DND-41 (cell line): ENCODE results near the gene POT1.

Source experiments
- EZH2 ChIP-seq: IDR thresholded peaks from 3 replicates; pipeline ENCODE4 v1.6.1; 2012; ENCODE audit warnings: borderline replicate concordance, low read depth, mild to moderate bottlenecking, moderate library complexity, low read length, inconsistent platforms; ENCODE audit not compliant: severe bottlenecking
- TF ChIP-seq, protein P1 (sequence below): IDR thresholded peaks from 2 replicates; pipeline ENCODE4 v1.5.1; 2012; ENCODE audit warnings: borderline replicate concordance, low read length, moderate library complexity, mild to moderate bottlenecking; ENCODE audit not compliant: poor library complexity, severe bottlenecking; ENCODE audit errors: extremely low read depth

DNA sequence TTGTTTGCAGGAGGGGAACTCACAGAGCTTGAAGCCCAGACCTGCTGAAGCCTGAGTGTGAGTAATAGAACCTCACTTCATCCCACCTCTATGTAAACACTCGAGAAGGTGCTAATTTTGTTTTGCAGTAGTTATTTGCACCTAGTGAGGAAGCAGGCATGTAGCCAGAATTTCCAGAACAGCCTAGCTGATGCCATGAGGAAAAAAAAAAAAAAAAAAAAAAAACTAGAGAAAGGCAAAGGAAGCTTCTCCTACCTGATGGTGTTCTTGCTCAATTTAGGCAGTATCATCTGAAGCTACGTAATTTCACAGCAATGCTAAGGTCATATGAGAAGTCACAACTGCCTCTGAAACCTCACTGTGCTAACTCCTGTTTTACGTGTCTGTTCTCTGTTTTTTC, 150.4 kb downstream of the POT1 start:
- TF ChIP-seq, protein P1, sequence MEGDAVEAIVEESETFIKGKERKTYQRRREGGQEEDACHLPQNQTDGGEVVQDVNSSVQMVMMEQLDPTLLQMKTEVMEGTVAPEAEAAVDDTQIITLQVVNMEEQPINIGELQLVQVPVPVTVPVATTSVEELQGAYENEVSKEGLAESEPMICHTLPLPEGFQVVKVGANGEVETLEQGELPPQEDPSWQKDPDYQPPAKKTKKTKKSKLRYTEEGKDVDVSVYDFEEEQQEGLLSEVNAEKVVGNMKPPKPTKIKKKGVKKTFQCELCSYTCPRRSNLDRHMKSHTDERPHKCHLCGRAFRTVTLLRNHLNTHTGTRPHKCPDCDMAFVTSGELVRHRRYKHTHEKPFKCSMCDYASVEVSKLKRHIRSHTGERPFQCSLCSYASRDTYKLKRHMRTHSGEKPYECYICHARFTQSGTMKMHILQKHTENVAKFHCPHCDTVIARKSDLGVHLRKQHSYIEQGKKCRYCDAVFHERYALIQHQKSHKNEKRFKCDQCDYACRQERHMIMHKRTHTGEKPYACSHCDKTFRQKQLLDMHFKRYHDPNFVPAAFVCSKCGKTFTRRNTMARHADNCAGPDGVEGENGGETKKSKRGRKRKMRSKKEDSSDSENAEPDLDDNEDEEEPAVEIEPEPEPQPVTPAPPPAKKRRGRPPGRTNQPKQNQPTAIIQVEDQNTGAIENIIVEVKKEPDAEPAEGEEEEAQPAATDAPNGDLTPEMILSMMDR, result no peak
- no peak for TF ChIP-seq EZH2
